ENCODE measurements around the gene C1orf210.

C1orf210 gene

DNA sequence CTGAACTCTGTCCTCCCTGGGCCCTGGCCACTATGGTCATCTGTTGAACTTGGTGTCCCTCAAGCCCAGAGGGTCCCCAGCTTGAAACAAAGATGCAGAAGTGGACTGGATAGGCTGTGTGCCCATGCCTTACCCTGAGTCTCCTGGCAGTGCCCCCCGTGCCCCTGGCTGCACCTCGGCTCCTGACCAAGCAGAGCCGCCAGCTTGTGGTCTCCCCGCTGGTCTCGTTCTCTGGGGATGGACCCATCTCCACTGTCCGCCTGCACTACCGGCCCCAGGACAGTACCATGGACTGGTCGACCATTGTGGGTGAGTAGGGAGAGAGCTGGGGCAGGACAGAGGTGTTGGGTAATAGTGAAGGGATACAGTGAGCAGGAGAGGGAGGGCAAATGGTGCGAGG lies 26.1 kb upstream of the C1orf210 start:
- Histone ChIP-seq H3K9me3 (ENCODE audit: insufficient read depth, low read length) (no peaks in the 10 kb centered on the region), H3K4me2 (ENCODE audit: low read length) (no peak overlapping the region), H2AFZ (ENCODE audit: low read depth, low read length) (no peak overlapping the region), H4K20me1 (ENCODE audit: insufficient read depth, low read length) (no peaks in the 10 kb centered on the region), H3K4me3 (ENCODE audit: low read length) (no peak overlapping the region), H3K27ac (ENCODE audit: low read length) (no peak overlapping the region), H3K27me3 (ENCODE audit: low read depth, low read length) (no peaks in the 10 kb centered on the region), H3K79me2 (ENCODE audit: low read length) (no peaks in the 10 kb centered on the region), H3K9ac (ENCODE audit: low read length) (no peak overlapping the region), H3K36me3 (replicated peaks; ENCODE audit: low read depth, low read length) (no peaks in the 10 kb centered on the region), H3K4me1 (ENCODE audit: low read length) (no peaks in the 10 kb centered on the region)
- no peak for TF ChIP-seq EZH2phosphoT487 (IDR thresholded peaks at IDR 0.05; ENCODE audit: low read depth)
- TF ChIP-seq, protein P1, sequence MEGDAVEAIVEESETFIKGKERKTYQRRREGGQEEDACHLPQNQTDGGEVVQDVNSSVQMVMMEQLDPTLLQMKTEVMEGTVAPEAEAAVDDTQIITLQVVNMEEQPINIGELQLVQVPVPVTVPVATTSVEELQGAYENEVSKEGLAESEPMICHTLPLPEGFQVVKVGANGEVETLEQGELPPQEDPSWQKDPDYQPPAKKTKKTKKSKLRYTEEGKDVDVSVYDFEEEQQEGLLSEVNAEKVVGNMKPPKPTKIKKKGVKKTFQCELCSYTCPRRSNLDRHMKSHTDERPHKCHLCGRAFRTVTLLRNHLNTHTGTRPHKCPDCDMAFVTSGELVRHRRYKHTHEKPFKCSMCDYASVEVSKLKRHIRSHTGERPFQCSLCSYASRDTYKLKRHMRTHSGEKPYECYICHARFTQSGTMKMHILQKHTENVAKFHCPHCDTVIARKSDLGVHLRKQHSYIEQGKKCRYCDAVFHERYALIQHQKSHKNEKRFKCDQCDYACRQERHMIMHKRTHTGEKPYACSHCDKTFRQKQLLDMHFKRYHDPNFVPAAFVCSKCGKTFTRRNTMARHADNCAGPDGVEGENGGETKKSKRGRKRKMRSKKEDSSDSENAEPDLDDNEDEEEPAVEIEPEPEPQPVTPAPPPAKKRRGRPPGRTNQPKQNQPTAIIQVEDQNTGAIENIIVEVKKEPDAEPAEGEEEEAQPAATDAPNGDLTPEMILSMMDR (IDR thresholded peaks at IDR 0.05; ENCODE audit: low read depth, low read length): no peak

DNA sequence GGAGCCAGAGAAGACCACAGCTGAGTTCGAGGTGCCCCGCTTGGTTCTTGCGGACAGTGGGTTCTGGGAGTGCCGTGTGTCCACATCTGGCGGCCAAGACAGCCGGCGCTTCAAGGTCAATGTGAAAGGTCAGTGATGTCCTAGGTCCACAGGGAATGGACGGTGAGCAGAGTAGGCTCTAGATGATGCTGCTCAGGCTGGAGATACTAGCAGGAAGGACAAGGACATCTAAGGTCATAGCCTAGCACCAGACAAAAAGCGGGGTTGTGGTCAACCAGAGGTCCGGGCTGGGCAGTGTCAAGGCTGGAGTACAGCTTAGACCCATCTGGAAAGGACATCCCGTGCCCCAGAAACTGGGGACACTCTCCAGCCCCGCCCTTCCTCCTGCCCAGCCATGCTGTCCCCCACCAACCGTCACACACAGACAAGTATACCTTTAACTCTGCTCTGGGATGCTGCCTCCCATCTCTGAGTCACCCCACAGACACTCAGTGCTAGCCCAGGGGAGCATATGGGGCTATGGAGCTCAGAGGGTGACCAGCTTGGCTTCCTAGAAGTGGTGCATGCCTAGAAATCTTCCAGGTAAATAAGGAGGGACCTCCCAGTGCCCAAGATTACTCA lies 24.1 kb upstream of the C1orf210 start:
- H3K4me2 ChIP-seq (ENCODE audit: low read length): no peak overlapping the region
- no peak overlapping the region for H3K4me3 ChIP-seq (ENCODE audit: low read length)
- TF ChIP-seq EZH2phosphoT487 (IDR thresholded peaks at IDR 0.05; ENCODE audit: low read depth): no peak
- TF ChIP-seq, protein P1 (IDR thresholded peaks at IDR 0.05; ENCODE audit: low read depth, low read length): no peak
- H3K9ac ChIP-seq (ENCODE audit: low read length): no peak overlapping the region
- peaks cover 6% of the 10 kb centered on the region; the same call in 1 of the 2 replicates for H3K27me3 ChIP-seq (ENCODE audit: low read depth, low read length)
- no peaks in the 10 kb centered on the region for H3K9me3 ChIP-seq (ENCODE audit: insufficient read depth, low read length)
- H3K27ac ChIP-seq (ENCODE audit: low read length): no peak overlapping the region
- no peaks in the 10 kb centered on the region for H3K4me1 ChIP-seq (ENCODE audit: low read length)
- no peaks in the 10 kb centered on the region for H3K79me2 ChIP-seq (ENCODE audit: low read length)
- no peak overlapping the region for H2AFZ ChIP-seq (ENCODE audit: low read depth, low read length)
- H3K36me3 ChIP-seq (replicated peaks; ENCODE audit: low read depth, low read length): no peaks in the 10 kb centered on the region
- H4K20me1 ChIP-seq (ENCODE audit: insufficient read depth, low read length): no peaks in the 10 kb centered on the region

DNA sequence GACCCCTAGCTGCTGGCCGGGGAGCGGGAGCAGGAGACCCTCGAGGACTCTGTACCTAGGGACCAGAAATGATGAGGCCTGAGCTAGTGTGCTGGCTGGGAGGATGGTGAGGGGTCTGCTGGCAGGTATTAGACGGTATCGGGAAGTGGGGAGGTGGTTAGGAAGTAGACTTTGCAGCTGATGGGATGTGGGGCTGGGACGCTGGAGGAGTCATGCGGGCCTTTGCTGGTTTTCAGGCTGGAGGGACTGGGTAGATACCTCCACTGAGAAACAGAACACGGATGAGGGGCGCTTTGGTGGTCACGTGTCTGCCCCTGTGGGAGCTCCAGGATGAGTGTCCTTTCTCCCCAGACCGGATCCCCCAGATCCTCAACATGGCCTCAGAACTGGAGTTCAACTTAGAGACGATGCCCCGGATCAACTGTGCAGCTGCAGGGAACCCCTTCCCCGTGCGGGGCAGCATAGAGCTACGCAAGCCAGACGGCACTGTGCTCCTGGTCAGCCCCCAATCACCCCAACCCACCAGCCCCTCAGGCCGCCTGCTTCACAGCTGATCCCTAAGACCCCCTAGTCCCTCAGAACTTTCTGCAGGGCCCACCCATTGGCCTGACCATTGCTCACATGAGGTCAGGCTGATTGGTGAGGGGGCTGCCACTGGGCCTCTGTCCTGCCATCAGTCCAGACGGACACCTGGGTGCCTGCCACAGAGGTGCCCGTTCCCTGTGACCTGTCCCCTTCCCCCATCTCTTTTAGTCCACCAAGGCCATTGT lies 23.4 kb upstream of the C1orf210 start:
- Histone ChIP-seq H3K27me3 (ENCODE audit: low read depth, low read length) (peaks cover 6% of the 10 kb centered on the region; the same call in 1 of the 2 replicates), H3K27ac (ENCODE audit: low read length) (no peak overlapping the region), H3K4me3 (ENCODE audit: low read length) (no peak overlapping the region), H3K4me1 (ENCODE audit: low read length) (no peaks in the 10 kb centered on the region), H3K9ac (ENCODE audit: low read length) (no peak overlapping the region), H3K36me3 (replicated peaks; ENCODE audit: low read depth, low read length) (no peaks in the 10 kb centered on the region), H2AFZ (ENCODE audit: low read depth, low read length) (no peak overlapping the region), H3K4me2 (ENCODE audit: low read length) (no peak overlapping the region), H4K20me1 (ENCODE audit: insufficient read depth, low read length) (no peaks in the 10 kb centered on the region), H3K79me2 (ENCODE audit: low read length) (no peaks in the 10 kb centered on the region), H3K9me3 (ENCODE audit: insufficient read depth, low read length) (no peaks in the 10 kb centered on the region)
- TF ChIP-seq, protein P1 (IDR thresholded peaks at IDR 0.05; ENCODE audit: low read depth, low read length): no peak
- TF ChIP-seq EZH2phosphoT487 (IDR thresholded peaks at IDR 0.05; ENCODE audit: low read depth): no peak

DNA sequence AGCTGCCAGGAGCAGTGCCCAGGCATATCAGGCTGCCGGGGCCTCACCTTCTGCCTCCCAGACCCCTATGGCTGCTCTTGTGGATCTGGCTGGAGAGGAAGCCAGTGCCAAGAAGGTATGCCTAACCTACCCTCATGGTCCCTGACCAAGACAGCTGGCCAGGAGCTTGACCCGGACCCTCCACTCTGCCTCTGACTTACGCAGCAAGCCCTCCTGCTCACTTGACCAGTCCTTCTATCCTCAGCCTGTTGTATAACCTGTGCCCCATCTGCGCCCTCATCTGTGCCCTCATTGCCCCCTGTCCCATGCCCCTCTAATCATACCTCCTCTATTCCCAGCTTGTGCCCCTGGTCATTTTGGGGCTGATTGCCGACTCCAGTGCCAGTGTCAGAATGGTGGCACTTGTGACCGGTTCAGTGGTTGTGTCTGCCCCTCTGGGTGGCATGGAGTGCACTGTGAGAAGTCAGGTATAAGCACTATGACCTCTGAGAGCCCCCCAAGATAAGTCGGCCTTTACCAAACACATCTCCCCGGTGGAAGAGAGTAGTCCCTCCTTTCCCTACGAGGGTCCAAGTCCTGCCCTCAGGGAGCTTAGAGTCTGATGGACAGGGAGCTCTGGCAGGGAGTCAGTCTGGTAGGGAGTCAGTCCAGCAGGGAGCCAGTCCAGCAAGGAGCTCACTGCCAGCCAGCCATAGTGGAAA lies 22.2 kb upstream of the C1orf210 start:
- no peaks in the 10 kb centered on the region for H4K20me1 ChIP-seq (ENCODE audit: insufficient read depth, low read length)
- H3K4me3 ChIP-seq (ENCODE audit: low read length): no peak overlapping the region
- H3K79me2 ChIP-seq (ENCODE audit: low read length): no peaks in the 10 kb centered on the region
- H3K27me3 ChIP-seq (ENCODE audit: low read depth, low read length): peaks cover 6% of the 10 kb centered on the region; the same call in 1 of the 2 replicates
- H2AFZ ChIP-seq (ENCODE audit: low read depth, low read length): no peak overlapping the region
- H3K9ac ChIP-seq (ENCODE audit: low read length): no peak overlapping the region
- no peak overlapping the region for H3K4me2 ChIP-seq (ENCODE audit: low read length)
- no peaks in the 10 kb centered on the region for H3K4me1 ChIP-seq (ENCODE audit: low read length)
- H3K9me3 ChIP-seq (ENCODE audit: insufficient read depth, low read length): no peaks in the 10 kb centered on the region
- no peak for TF ChIP-seq EZH2phosphoT487 (IDR thresholded peaks at IDR 0.05; ENCODE audit: low read depth)
- TF ChIP-seq, protein P1 (IDR thresholded peaks at IDR 0.05; ENCODE audit: low read depth, low read length): no peak
- no peaks in the 10 kb centered on the region for H3K36me3 ChIP-seq (replicated peaks; ENCODE audit: low read depth, low read length)
- H3K27ac ChIP-seq (ENCODE audit: low read length): no peak overlapping the region
